ENCODE measurements around the gene SCAPER. TPM values are rescaled to one million over a fixed set of nuclear protein-coding genes. Genes with fewer than 3 reads are reported as not detected.
A peak's percentile ranks its signal among the peaks of the same experiment; 100 is the strongest.
"Not testable (repeated sequence)": the region's sequence is repeated elsewhere in the genome, so short reads cannot be mapped to it uniquely, and the experiment has no call there.

Gene SCAPER
- total RNA-seq, 1 experiment from 2014 or later: 5.2 TPM

DNA sequence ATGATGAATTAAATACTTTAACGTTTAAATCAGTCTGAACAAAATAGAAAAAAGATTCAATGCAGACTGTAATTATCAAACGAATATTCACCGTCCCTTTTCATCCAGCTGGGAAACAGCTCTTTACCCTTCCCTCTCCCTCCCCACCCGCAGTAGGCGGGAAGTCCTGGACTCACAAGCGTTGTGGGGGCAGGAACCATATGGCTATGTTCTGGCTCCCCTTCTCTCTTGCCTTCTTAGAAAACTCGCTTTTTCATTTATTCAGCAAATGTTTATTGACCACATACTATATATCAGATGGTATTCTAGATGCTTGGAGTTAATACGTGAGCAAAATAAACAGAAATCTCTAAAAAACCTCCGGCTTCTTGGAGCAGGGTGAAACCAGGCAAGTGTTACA lies 715 bp upstream of the SCAPER start:
- no peak for DNase-seq (ENCODE audit: low read depth)

GRCh38 chr15:76904461-76905012 lies 603 bp downstream of the SCAPER start:
- peak; percentile 40 for DNase-seq (ENCODE audit: low read depth)

- peak; percentile 46 for DNase-seq (ENCODE audit: low read depth)
Observed at GRCh38 chr15:76903251-76903681, 1.9 kb downstream of the SCAPER start.

DNA sequence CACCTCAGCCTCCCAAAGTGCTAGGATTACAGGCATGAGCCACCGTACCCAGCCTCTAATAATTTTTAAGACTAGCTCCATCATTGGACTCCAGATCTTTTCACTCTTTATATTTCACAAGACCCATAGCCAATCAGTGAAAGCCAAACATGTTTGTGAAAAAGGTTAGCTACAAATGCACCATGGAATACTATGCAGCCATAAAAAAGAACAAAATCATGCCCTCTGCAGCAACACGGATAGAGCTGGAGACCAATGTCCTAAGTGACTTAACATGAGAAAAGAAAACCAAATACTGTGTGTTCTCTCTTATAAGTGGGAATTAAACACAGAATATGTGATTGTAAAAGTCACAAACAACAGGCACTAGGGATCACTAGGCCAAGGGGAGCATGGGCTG lies 3.2 kb downstream of the SCAPER start:
- no peak for DNase-seq (ENCODE audit: low read depth)

GRCh38 chr15:76899931-76900310 lies 5.2 kb downstream of the SCAPER start:
- not testable (repeated sequence) for DNase-seq (ENCODE audit: low read depth)

- DNase-seq (ENCODE audit: low read depth): not testable (repeated sequence)
Observed at GRCh38 chr15:76899176-76899930, 5.8 kb downstream of the SCAPER start.

- no peak for DNase-seq (ENCODE audit: low read depth)
Observed at GRCh38 chr15:76898102-76898501, 7.0 kb downstream of the SCAPER start.

- DNase-seq (ENCODE audit: low read depth): no peak
Observed at GRCh38 chr15:76894174-76894573, 11.0 kb downstream of the SCAPER start.

- DNase-seq (ENCODE audit: low read depth): not testable (repeated sequence)
Observed at GRCh38 chr15:76892836-76893235, 12.3 kb downstream of the SCAPER start.

DNA sequence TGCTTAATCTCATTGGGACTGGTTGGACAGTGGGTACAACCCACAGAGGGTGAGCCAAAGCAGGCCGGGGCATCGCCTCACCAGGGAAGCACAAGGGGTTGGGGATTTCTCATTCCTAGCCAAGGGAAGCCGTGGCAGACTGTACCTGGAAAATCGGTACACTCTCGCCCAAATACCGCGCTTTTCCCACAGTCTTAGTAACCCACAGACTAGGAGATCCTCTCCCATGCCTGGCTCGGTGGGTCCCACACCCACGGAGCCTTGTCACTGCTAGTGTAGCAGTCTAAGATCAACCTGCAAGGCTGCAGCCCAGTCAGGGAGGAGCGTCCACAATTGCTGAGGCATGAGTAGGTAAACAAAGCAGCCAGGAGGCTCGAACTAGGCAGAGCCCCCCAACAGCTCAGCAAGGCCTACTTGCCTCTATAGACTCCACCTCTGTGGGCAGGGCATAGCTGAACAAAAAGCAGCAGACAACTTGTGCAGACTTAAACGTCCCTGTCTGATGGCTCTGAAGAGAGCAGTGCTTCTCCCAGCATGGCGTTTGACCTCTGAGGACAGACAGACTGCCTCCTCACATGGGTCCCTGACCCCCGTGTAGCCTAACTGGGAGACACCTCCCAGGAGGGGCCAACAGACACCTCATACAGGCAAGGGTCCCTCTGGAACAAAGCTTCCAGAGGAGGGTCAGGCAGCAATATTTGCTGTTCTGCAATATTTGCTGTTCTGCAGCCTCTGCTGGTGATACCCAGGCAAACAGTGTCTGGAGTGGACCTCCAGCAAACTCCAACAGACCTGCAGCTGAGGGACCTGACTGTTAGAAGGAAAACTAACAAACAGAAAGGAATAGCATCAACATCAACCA lies 17.6 kb downstream of the SCAPER start:
- DNase-seq (ENCODE audit: low read depth): not testable (repeated sequence)

DNA sequence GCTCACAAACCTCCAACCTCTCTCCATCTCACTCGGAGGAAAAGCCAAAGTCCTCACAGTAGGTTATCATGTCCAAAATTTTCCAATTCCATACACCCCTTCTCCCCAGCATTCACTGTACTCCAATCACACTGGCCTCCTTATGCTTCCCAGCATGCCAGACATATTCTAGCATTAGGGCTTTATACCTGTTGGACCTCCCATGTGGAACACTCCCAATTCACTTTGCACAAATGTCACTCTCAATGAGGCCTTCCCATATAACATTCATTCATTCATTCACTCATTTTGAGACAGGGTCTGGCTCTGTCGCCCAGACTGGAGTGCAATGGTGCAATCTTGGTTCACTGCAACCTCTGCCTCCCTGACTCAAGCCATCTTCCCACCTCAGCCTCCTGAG lies 19.9 kb downstream of the SCAPER start:
- DNase-seq (ENCODE audit: low read depth): no peak

DNA sequence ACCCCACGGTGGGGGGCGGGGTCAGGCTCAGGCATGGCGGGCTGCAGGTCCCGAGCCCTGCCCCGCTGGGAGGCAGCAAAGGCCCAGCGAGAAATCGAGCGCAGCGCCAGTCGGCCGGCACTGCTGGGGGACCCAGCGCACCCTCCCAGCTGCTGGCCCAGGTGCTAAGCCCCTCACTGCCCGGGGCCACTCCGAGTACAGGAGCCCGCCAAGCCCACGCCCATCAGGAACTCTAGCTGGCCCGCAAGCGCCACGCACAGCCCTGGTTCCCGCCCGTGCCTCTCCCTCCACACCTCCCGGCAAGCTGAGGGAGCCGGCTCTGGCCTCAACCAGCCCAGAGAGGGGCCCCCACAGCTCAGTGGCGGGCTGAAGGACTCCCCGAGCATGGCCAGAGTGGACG lies 29.2 kb downstream of the SCAPER start:
- no peak for DNase-seq (ENCODE audit: low read depth)

- not testable (repeated sequence) for DNase-seq (ENCODE audit: low read depth)
Observed at GRCh38 chr15:76873066-76873465, 32.1 kb downstream of the SCAPER start.

- DNase-seq (ENCODE audit: low read depth): peak; percentile 4
Observed at GRCh38 chr15:76871930-76872329, 33.2 kb downstream of the SCAPER start.

- no peak for DNase-seq (ENCODE audit: low read depth)
Observed at GRCh38 chr15:76868740-76869139, 36.4 kb downstream of the SCAPER start.

- DNase-seq (ENCODE audit: low read depth): peak; percentile 27
Observed at GRCh38 chr15:76866716-76867321, 38.3 kb downstream of the SCAPER start.

DNA sequence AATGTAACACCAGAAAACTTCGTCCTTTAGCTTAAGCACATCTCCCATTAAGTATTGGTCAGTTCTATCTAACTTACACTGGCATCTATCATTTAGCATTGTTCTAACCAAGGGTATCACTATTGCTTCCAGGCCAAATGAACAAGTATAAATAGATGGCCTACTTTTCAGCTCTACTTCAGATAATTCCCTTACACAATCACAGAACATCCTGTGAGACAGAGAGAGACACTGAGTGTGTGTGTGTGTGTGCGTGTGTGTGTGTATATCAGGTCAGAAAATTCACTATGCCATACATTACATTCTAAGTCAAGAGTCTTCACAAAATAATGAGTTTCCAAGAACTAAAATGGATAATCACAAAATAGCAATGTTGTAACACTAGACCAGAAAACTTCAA lies 39.1 kb downstream of the SCAPER start:
- no peak for DNase-seq (ENCODE audit: low read depth)

DNA sequence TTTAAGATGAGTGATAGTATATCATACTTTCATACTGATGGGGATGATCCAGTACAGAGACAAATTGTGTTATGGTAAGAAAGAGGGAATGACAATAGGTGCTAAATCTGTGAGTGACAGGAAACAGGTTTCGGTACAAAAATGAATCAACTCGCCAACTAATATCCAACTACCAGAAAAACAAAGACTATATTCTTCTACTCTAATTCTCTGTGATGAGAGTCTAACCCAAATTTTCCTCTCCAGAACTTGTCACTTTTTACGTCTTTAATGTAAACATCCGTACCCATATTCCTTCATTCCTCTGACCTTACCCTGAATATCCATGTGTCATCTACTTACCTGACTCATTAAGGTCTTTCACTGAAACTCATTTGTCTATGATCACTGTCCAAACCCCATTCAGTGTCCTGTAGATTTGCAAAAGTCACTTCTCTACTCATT lies 39.6 kb downstream of the SCAPER start:
- DNase-seq (ENCODE audit: low read depth): no peak

- no peak for DNase-seq (ENCODE audit: low read depth)
Observed at GRCh38 chr15:76864586-76864985, 40.6 kb downstream of the SCAPER start.

GRCh38 chr15:76863693-76864092 lies 41.4 kb downstream of the SCAPER start:
- no peak for DNase-seq (ENCODE audit: low read depth)

GRCh38 chr15:76863123-76863522 lies 42.0 kb downstream of the SCAPER start:
- no peak for DNase-seq (ENCODE audit: low read depth)

GRCh38 chr15:76861815-76862397 lies 43.2 kb downstream of the SCAPER start:
- no peak for DNase-seq (ENCODE audit: low read depth)

Measured in M059J (cell line).